IPS-NIHi7 (cell line): ENCODE measurements around the gene ACOX2.
A peak's percentile ranks its signal among the peaks of the same experiment; 100 is the strongest.

ENCODE experiments used
- DNase-seq: peaks from one replicate; pipeline ENCODE4 v3.0.0; 2012; ENCODE audit warnings: mixed read lengths; ENCODE audit errors: extremely low spot score

Gene ACOX2

GRCh38 chr3:58566398-58567250 lies 29.6 kb upstream of the ACOX2 start:
- DNase-seq, result no peak

GRCh38 chr3:58565621-58566397 lies 28.8 kb upstream of the ACOX2 start:
- peak; percentile 47 for DNase-seq

GRCh38 chr3:58564456-58565160 lies 27.6 kb upstream of the ACOX2 start:
- DNase-seq, result no peak

GRCh38 chr3:58564054-58564453 lies 27.1 kb upstream of the ACOX2 start:
- no peak for DNase-seq

- DNase-seq, result no peak
Observed at GRCh38 chr3:58563386-58564035, 26.5 kb upstream of the ACOX2 start.

- no peak for DNase-seq
Observed at GRCh38 chr3:58562498-58562897, 25.5 kb upstream of the ACOX2 start.

- peak; percentile 85 for DNase-seq
Observed at GRCh38 chr3:58560771-58561311, 23.9 kb upstream of the ACOX2 start.

- DNase-seq, result no peak
Observed at GRCh38 chr3:58559586-58559985, 22.6 kb upstream of the ACOX2 start.

- DNase-seq, result no peak
Observed at GRCh38 chr3:58557491-58557890, 20.5 kb upstream of the ACOX2 start.

GRCh38 chr3:58556761-58557221 lies 19.8 kb upstream of the ACOX2 start:
- no peak for DNase-seq

- DNase-seq, result no peak
Observed at GRCh38 chr3:58556001-58556400, 19.0 kb upstream of the ACOX2 start.

- no peak for DNase-seq
Observed at GRCh38 chr3:58555203-58555602, 18.2 kb upstream of the ACOX2 start.

- DNase-seq, result no peak
Observed at GRCh38 chr3:58553003-58553402, 16.0 kb upstream of the ACOX2 start.

GRCh38 chr3:58551636-58552180 lies 14.7 kb upstream of the ACOX2 start:
- DNase-seq, result no peak

GRCh38 chr3:58544541-58544940 lies 7.6 kb upstream of the ACOX2 start:
- DNase-seq, result no peak

- DNase-seq, result no peak
Observed at GRCh38 chr3:58540176-58540858, 3.3 kb upstream of the ACOX2 start.

- DNase-seq, result no peak
Observed at GRCh38 chr3:58539626-58540025, 2.6 kb upstream of the ACOX2 start.

- no peak for DNase-seq
Observed at GRCh38 chr3:58537412-58538301, 667 bp upstream of the ACOX2 start.
